Hair follicular keratinocyte (primary cell): ENCODE results near the gene MROH8. TPM values are rescaled to one million over a fixed set of nuclear protein-coding genes. Genes with fewer than 3 reads are reported as not detected.

Experiments used
- total RNA-seq: library from RNA; depleted of rRNA; stranded (reverse); fragments of >200 nt; gene quantifications from 2 replicates; pipeline ENCODE4 v1.2.3, GENCODE V29; 2015

MROH8 gene
- 0.08 TPM in 1 of 2 replicates, not detected in the other for total RNA-seq

GRCh38 chr20:37178839-37179682 lies at the start of gene MROH8, which contains the start of gene RPN2:
TSS of gene MROH8 (minus strand) at chr20:37179548.
TSS of gene RPN2 (plus strand) at chr20:37179330. CDS start at chr20:37179357, 27 bp downstream.

GRCh38 chr20:37095599-37096414 lies 83.5 kb downstream of the MROH8 start, which contains the start of gene RBL1:
TSS of gene RBL1 (minus strand) at chr20:37095997. CDS start at chr20:37095928, 69 bp downstream.

Other genes starting within 250 kb of the MROH8 start
- 3.5 and 8.2 TPM in 2 replicates for gene SAMHD1, start 227.8 kb downstream of the MROH8 start, total RNA-seq
- 3.8 and 9.0 TPM in 2 replicates for gene RBL1, start 83.6 kb downstream of the MROH8 start, total RNA-seq
- gene RPN2, start 218 bp downstream of the MROH8 start, total RNA-seq = 176 and 227 TPM in 2 replicates
- not detected in 2 replicates for gene GHRH, start 82.3 kb upstream of the MROH8 start, total RNA-seq
- gene MANBAL, start 110.1 kb upstream of the MROH8 start, total RNA-seq = 20.7 and 34.8 TPM in 2 replicates
- gene SRC, start 166.6 kb upstream of the MROH8 start, total RNA-seq = 28.8 and 31.0 TPM in 2 replicates